GM12875 (cell line): ENCODE data around the gene PIEZO1.

Experiments
- H3K4me3 ChIP-seq: one replicate; pipeline ENCODE4 v1.5.1; 2011; ENCODE audit warnings: low read depth, low read length, control low read depth
- CTCF ChIP-seq: IDR thresholded peaks from 2 replicates; pipeline ENCODE4 v1.5.1; 2011; ENCODE audit warnings: low read depth, mild to moderate bottlenecking, control low read depth, inconsistent platforms, low read length, moderate library complexity, borderline replicate concordance; ENCODE audit not compliant: insufficient read depth

PIEZO1 gene

GRCh38 chr16:88681709-88682451, 103.1 kb downstream of the PIEZO1 start:
- H3K4me3 ChIP-seq = peak overlapping the region; percentile 35
- TF ChIP-seq CTCF = no peak

- peak; percentile 83 for TF ChIP-seq CTCF
- H3K4me3 ChIP-seq = peak overlapping the region; percentile 34
Measured at GRCh38 chr16:88681084-88681680, 103.8 kb downstream of the PIEZO1 start.

- TF ChIP-seq CTCF = no peak
- H3K4me3 ChIP-seq = peak overlapping the region; percentile 34
Measured at GRCh38 chr16:88680554-88681083, 104.4 kb downstream of the PIEZO1 start.

GRCh38 chr16:88678224-88678979, 106.6 kb downstream of the PIEZO1 start:
- H3K4me3 ChIP-seq = no peak overlapping the region
- no peak for TF ChIP-seq CTCF

GRCh38 chr16:88677721-88678120, 107.3 kb downstream of the PIEZO1 start:
- no peak for TF ChIP-seq CTCF
- H3K4me3 ChIP-seq = no peak overlapping the region

- H3K4me3 ChIP-seq = no peak overlapping the region
- no peak for TF ChIP-seq CTCF
Measured at GRCh38 chr16:88676502-88677242, 108.3 kb downstream of the PIEZO1 start.
